IMR-90 (cell line): Measurements from ENCODE around the gene FAM110A. TPM values are rescaled to one million over a fixed set of nuclear protein-coding genes. Genes with fewer than 3 reads are reported as not detected.
A peak's percentile ranks its signal among the peaks of the same experiment; 100 is the strongest.

ENCODE experiments used
- ATAC-seq: fragments of 200-7000 bp; cut with Tn5 transposase; 2 replicates; pipeline ENCODE4 v1.9.1; 2020; ENCODE audit warnings: low read depth, mild to moderate bottlenecking, moderate library complexity
- BruUV-seq: library from RNA; stranded (reverse); fragments of 400-500 nt; replicated peaks from 2 replicates; lab custom pipeline; 2021; lab: Mats Ljungman, UMichigan
- CTCF ChIA-PET: fragments of 300-600 bp; formaldehyde crosslinking; extraction: SDS; loops from one replicate; lab custom pipeline; 2021; ENCODE audit warnings: antibody characterized with exemption; lab: Yijun Ruan, JAX
- POLR2A ChIA-PET: fragments of 300-600 bp; sonication (Branson Sonifier 250); formaldehyde crosslinking; loops from one replicate; lab custom pipeline; 2022; ENCODE audit warnings: antibody characterized with exemption; ENCODE audit not compliant: unreplicated experiment; lab: Charles Lee
- DNase-seq: peaks from one replicate; pipeline ENCODE4 v3.0.0; 2013
- H2AFZ ChIP-seq: replicated peaks from 2 replicates; pipeline ENCODE3; 2013; ENCODE audit warnings: low read length, mild to moderate bottlenecking; ENCODE audit not compliant: poor library complexity
- H2AK5ac ChIP-seq: 2 replicates; pipeline ENCODE4 v1.6.1; 2013; ENCODE audit warnings: low read depth, low read length, inconsistent platforms
- H2AK9ac ChIP-seq: replicated peaks from 2 replicates; pipeline ENCODE3; 2013; ENCODE audit warnings: mild to moderate bottlenecking, low read depth, low read length, moderate library complexity; ENCODE audit not compliant: poor library complexity
- H2BK120ac ChIP-seq: 2 replicates; pipeline ENCODE4 v1.6.1; 2013; ENCODE audit warnings: low read depth, low read length, inconsistent platforms
- H2BK15ac ChIP-seq: 3 replicates; pipeline ENCODE4 v1.6.1; 2013; ENCODE audit warnings: low read depth, low read length, inconsistent platforms
- H2BK20ac ChIP-seq: 2 replicates; pipeline ENCODE4 v1.6.1; 2013; ENCODE audit warnings: low read depth, mild to moderate bottlenecking, inconsistent platforms, low read length, moderate library complexity
- H2BK5ac ChIP-seq: 2 replicates; pipeline ENCODE4 v1.6.1; 2013; ENCODE audit warnings: mild to moderate bottlenecking, low read depth, low read length, inconsistent platforms; ENCODE audit not compliant: poor library complexity, severe bottlenecking
- H3K14ac ChIP-seq: replicated peaks from 2 replicates; pipeline ENCODE4 v1.6.1; 2013; ENCODE audit warnings: low read depth, low read length, inconsistent platforms
- H3K18ac ChIP-seq: 2 replicates; pipeline ENCODE4 v1.6.1; 2013; ENCODE audit warnings: low read depth, low read length, control low read depth
- H3K23ac ChIP-seq: 2 replicates; pipeline ENCODE4 v1.6.1; 2013; ENCODE audit warnings: low read depth, low read length, inconsistent platforms
- H3K27ac ChIP-seq: 2 replicates; pipeline ENCODE4 v1.5.1; 2013; ENCODE audit warnings: mild to moderate bottlenecking, control low read depth, low read length; ENCODE audit not compliant: insufficient read depth
- H3K27me3 ChIP-seq: 2 replicates; pipeline ENCODE4 v1.6.1; 2013; ENCODE audit warnings: low read length; ENCODE audit not compliant: control insufficient read depth, insufficient read depth
- H3K36me3 ChIP-seq: 2 replicates; pipeline ENCODE4 v1.6.1; 2013; ENCODE audit warnings: low read length, mixed read lengths; ENCODE audit not compliant: control insufficient read depth, insufficient read depth
- H3K4ac ChIP-seq: 2 replicates; pipeline ENCODE4 v1.6.1; 2013; ENCODE audit warnings: low read depth, low read length, inconsistent platforms
- H3K4me1 ChIP-seq: 2 replicates; pipeline ENCODE4 v1.6.1; 2013; ENCODE audit warnings: low read length, mixed read lengths; ENCODE audit not compliant: control insufficient read depth, insufficient read depth
- H3K4me2 ChIP-seq: 2 replicates; pipeline ENCODE4 v1.6.1; 2013; ENCODE audit warnings: low read depth, mild to moderate bottlenecking, control low read depth, low read length, moderate library complexity
- H3K4me3 ChIP-seq: 2 replicates; pipeline ENCODE4 v1.5.1; 2013; ENCODE audit warnings: low read depth, mild to moderate bottlenecking, control low read depth, low read length, moderate library complexity; ENCODE audit not compliant: insufficient read depth
- H3K56ac ChIP-seq: 2 replicates; pipeline ENCODE4 v1.6.1; 2013; ENCODE audit warnings: low read length, inconsistent platforms; ENCODE audit not compliant: insufficient read depth; ENCODE audit errors: extremely low read depth
- H3K79me1 ChIP-seq, 2 experiments: 2 replicates each; pipeline ENCODE4 v1.6.1; 2013; ENCODE audit warnings: low read length in 2 of 2, inconsistent platforms in 1 of 2, low read depth in 1 of 2
- H3K9ac ChIP-seq: 2 replicates; pipeline ENCODE4 v1.6.1; 2013; ENCODE audit warnings: low read depth, low read length, control low read depth
- H3K9me1 ChIP-seq: 2 replicates; pipeline ENCODE4 v1.6.1; 2013; ENCODE audit warnings: low read length, inconsistent platforms; ENCODE audit not compliant: insufficient read depth
- H3K9me3 ChIP-seq: 2 replicates; pipeline ENCODE4 v1.6.1; 2013; ENCODE audit warnings: low read length; ENCODE audit not compliant: control insufficient read depth, insufficient read depth
- H4K20me1 ChIP-seq: 2 replicates; pipeline ENCODE4 v1.6.1; 2013; ENCODE audit warnings: low read length, inconsistent platforms; ENCODE audit not compliant: insufficient read depth
- H4K5ac ChIP-seq: 2 replicates; pipeline ENCODE4 v1.6.1; 2013; ENCODE audit warnings: mild to moderate bottlenecking, low read depth, low read length, control low read depth
- H4K8ac ChIP-seq, 2 experiments: 2 replicates each; pipeline ENCODE4 v1.6.1; 2013; ENCODE audit warnings: low read depth in 2 of 2, low read length in 2 of 2, control low read depth in 1 of 2, inconsistent platforms in 1 of 2
- H4K91ac ChIP-seq: 2 replicates; pipeline ENCODE4 v1.6.1; 2013; ENCODE audit warnings: low read depth, low read length, inconsistent platforms; ENCODE audit not compliant: insufficient read depth
- BHLHE40 ChIP-seq: fragments of 150-350 bp; IDR thresholded peaks from 2 replicates; pipeline ENCODE4 v1.6.1; 2016; ENCODE audit warnings: mild to moderate bottlenecking, low read depth, low read length
- CEBPB ChIP-seq: IDR thresholded peaks from 2 replicates; pipeline ENCODE4 v1.6.1; 2012; ENCODE audit warnings: low read depth, low read length, improper control_type of control experiment
- CHD1 ChIP-seq: IDR thresholded peaks from 2 replicates; pipeline ENCODE4 v1.6.1; 2012; ENCODE audit warnings: low read depth, low read length, improper control_type of control experiment
- CTCF ChIP-seq: conservative IDR thresholded peaks from 2 replicates; pipeline ENCODE4 v1.5.1; 2012; ENCODE audit warnings: mild to moderate bottlenecking, low read depth, low read length, improper control_type of control experiment
- ELK1 ChIP-seq: fragments of 150-350 bp; IDR thresholded peaks from 2 replicates; pipeline ENCODE4 v1.6.1; 2016; ENCODE audit warnings: low read depth, mild to moderate bottlenecking, low read length, moderate library complexity, borderline replicate concordance
- FOS ChIP-seq: fragments of 150-350 bp; IDR thresholded peaks from 2 replicates; pipeline ENCODE4 v1.6.1; 2016; ENCODE audit warnings: low read depth, low read length
- MAFK ChIP-seq: IDR thresholded peaks from 2 replicates; pipeline ENCODE4 v1.6.1; 2012; ENCODE audit warnings: low read depth, low read length, improper control_type of control experiment
- MAZ ChIP-seq: IDR thresholded peaks from 2 replicates; pipeline ENCODE4 v1.6.1; 2012; ENCODE audit warnings: low read depth, mild to moderate bottlenecking, low read length, improper control_type of control experiment, moderate library complexity, borderline replicate concordance
- POLR2A ChIP-seq: IDR thresholded peaks from 2 replicates; pipeline ENCODE4 v1.6.1; 2012; ENCODE audit warnings: mild to moderate bottlenecking, low read depth, low read length
- RAD21 ChIP-seq: IDR thresholded peaks from 2 replicates; pipeline ENCODE4 v1.6.1; 2012; ENCODE audit warnings: low read length, improper control_type of control experiment
- RCOR1 ChIP-seq: IDR thresholded peaks from 2 replicates; pipeline ENCODE4 v1.6.1; 2012; ENCODE audit warnings: mild to moderate bottlenecking, low read length, improper control_type of control experiment; ENCODE audit not compliant: insufficient replicate concordance
- RFX5 ChIP-seq: IDR thresholded peaks from 2 replicates; pipeline ENCODE4 v1.8.0; 2012; ENCODE audit warnings: low read depth, mild to moderate bottlenecking, low read length, moderate library complexity
- SMC3 ChIP-seq: fragments of 150-350 bp; IDR thresholded peaks from 2 replicates; pipeline ENCODE4 v1.6.1; 2016; ENCODE audit warnings: low read depth, mild to moderate bottlenecking, antibody characterized with exemption, low read length, moderate library complexity
- WGBS, 2 experiments: methylation state at CpG; one replicate each; pipeline versions ENCODE4 v1.1.5 to v1.1.7; 2013; ENCODE audit warnings: missing lambda C conversion rate in 2 of 2; ENCODE audit not compliant: insufficient read length in 1 of 2; ENCODE audit errors: extremely low coverage in 2 of 2; 5-methylcytosine and 5-hydroxymethylcytosine counted together
- dilution Hi-C: fragments of 300-500 bp; cut with HindIII; formaldehyde crosslinking; loops from one replicate; pipeline ENCODE4 v1.14.3; 2018; ENCODE audit warnings: low sequenced_read_pairs; ENCODE audit not compliant: unreplicated experiment
- in situ Hi-C: fragments of 300-500 bp; cut with MboI; formaldehyde crosslinking; loops from 3 replicates; pipeline ENCODE4 v1.14.3; 2019; ENCODE audit warnings: low sequenced_read_pairs, inconsistent platforms, mixed read lengths
- intact Hi-C: fragments of 100-400 bp; cut with micrococcal nuclease; formaldehyde crosslinking; loops from 2 replicates; pipeline ENCODE4 v1.10.0; 2022
- polyA plus RNA-seq, 3 experiments: library from polyadenylated mRNA; depleted of rRNA; stranded (reverse); fragments of >200 nt; gene quantifications; 2 replicates each; pipeline ENCODE4 v1.2.3, GENCODE V29; 2012; ENCODE audit warnings: low replicate concordance in 1 of 3
- total RNA-seq: library from RNA; depleted of rRNA; stranded (reverse); fragments of >200 nt; gene quantifications from 2 replicates; pipeline ENCODE4 v1.2.3, GENCODE V29; 2012
- TF ChIP-seq, protein P1 (sequence below): fragments of 150-350 bp; IDR thresholded peaks from 2 replicates; pipeline ENCODE4 v1.6.1; 2017; ENCODE audit warnings: mild to moderate bottlenecking, antibody characterized with exemption, low read length, low read depth

The FAM110A gene
- total and polyA plus RNA-seq, 2 of the 4 experiments (the other 2 are of a cell fraction), result 0.36 to 3.6 TPM

GRCh38 chr20:841568-842546, 8.3 kb downstream of the FAM110A start:
- no peak overlapping the region for H2BK5ac ChIP-seq
- intact Hi-C loops (no loop called here), in situ Hi-C loops (no loop called here), dilution Hi-C loops (no loop called here)
- CTCF ChIA-PET, result no interaction called here
- no peaks in the 10 kb centered on the region for H3K9me3 ChIP-seq
- BruUV-seq, result no TSS peak
- no peak overlapping the region for H3K23ac ChIP-seq
- peak overlapping the region; percentile 57; the same call in 1 of the 2 replicates for H3K4me2 ChIP-seq
- H2AK5ac ChIP-seq, result no peak overlapping the region
- H4K8ac ChIP-seq, result peak overlapping the region in 1 of 2 experiments; percentile 63; a peak in 1 of 4 replicates
- no peak for TF ChIP-seq CHD1
- TF ChIP-seq RCOR1, result no peak
- no peak for TF ChIP-seq ELK1
- no peak for TF ChIP-seq MAFK
- no peak for TF ChIP-seq RAD21
- TF ChIP-seq CTCF, result no peak
- TF ChIP-seq MAZ, result no peak
- TF ChIP-seq POLR2A, result no peak
- no peak for TF ChIP-seq CEBPB
- no peak for TF ChIP-seq SMC3
- no peak for TF ChIP-seq RFX5
- TF ChIP-seq, protein P1, sequence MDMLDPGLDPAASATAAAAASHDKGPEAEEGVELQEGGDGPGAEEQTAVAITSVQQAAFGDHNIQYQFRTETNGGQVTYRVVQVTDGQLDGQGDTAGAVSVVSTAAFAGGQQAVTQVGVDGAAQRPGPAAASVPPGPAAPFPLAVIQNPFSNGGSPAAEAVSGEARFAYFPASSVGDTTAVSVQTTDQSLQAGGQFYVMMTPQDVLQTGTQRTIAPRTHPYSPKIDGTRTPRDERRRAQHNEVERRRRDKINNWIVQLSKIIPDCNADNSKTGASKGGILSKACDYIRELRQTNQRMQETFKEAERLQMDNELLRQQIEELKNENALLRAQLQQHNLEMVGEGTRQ, result no peak
- no peak for TF ChIP-seq FOS
- no peak for TF ChIP-seq BHLHE40
- POLR2A ChIA-PET, result no interaction called here
- no peaks in the 10 kb centered on the region for H4K20me1 ChIP-seq
- no peaks in the 10 kb centered on the region for H3K36me3 ChIP-seq
- peak overlapping the region; percentile 43; the same call in 1 of the 2 replicates for H3K4me3 ChIP-seq
- no peak overlapping the region for H2BK20ac ChIP-seq
- no peak overlapping the region for H3K56ac ChIP-seq
- H3K4me1 ChIP-seq, result peaks cover 5% of the 10 kb centered on the region
- no peak overlapping the region; the same call in 1 of the 2 replicates for H3K18ac ChIP-seq
- H2AK9ac ChIP-seq, result no peak overlapping the region
- H2BK15ac ChIP-seq, result no peak overlapping the region
- H3K79me1 ChIP-seq, result peaks cover 19 to 42% of the 10 kb centered on the region in 2 experiments
- H2BK120ac ChIP-seq, result no peak overlapping the region
- H3K27ac ChIP-seq, result no peak overlapping the region
- no peak overlapping the region for H4K91ac ChIP-seq
- H3K14ac ChIP-seq, result no peak overlapping the region
- H3K27me3 ChIP-seq, result no peaks in the 10 kb centered on the region
- H2AFZ ChIP-seq, result peak overlapping the region; percentile 83
- no peak overlapping the region for H3K4ac ChIP-seq
- DNase-seq (no peak), ATAC-seq (no peak)
- peak overlapping the region; percentile 2; the same call in 1 of the 2 replicates for H4K5ac ChIP-seq
- H3K9ac ChIP-seq, result no peak overlapping the region
- H3K9me1 ChIP-seq, result peaks cover 7% of the 10 kb centered on the region; the same call in 1 of the 2 replicates
- 34% methylated on average over 28 of the region's 62 CpGs; no CpG with 5 or more reads in 1 of the 2 experiments for WGBS, 2 experiments
